ENCODE results near the gene ASB12.

- TF ChIP-seq NFYA (IDR thresholded peaks at IDR 0.05; ENCODE audit: borderline replicate concordance, low read depth, low read length) = no peak
- no peak for TF ChIP-seq BACH1 (IDR thresholded peaks at IDR 0.05; ENCODE audit: borderline replicate concordance)
- TF ChIP-seq RAD51 (IDR thresholded peaks at IDR 0.05) = no peak
- no peak for TF ChIP-seq ATF2 (IDR thresholded peaks at IDR 0.05; ENCODE audit: low read length)
- TF ChIP-seq SIN3A (IDR thresholded peaks at IDR 0.05; ENCODE audit: low read depth, low read length) = no peak
- TF ChIP-seq HDAC6 (IDR thresholded peaks at IDR 0.05; ENCODE audit: unreplicated experiment) = no peak
- no peak for TF ChIP-seq NR2C1 (IDR thresholded peaks at IDR 0.05)
- TF ChIP-seq CTCF (IDR thresholded peaks at IDR 0.05 in 2 of 3, conservative IDR thresholded peaks at IDR 0.05 in 1 of 3; ENCODE audit: control insufficient read depth in 2 of 3, extremely low read depth in 1 of 3, insufficient read depth in 1 of 3, low read depth in 3 of 3, low read length in 3 of 3) = no peak
Measured at GRCh38 chrX:64191281-64192010, 39.0 kb downstream of the ASB12 start.

Data from GM12878 (cell line).